HEK293T (cell line): ENCODE results near the gene SLC25A42.
"Not testable (repeated sequence)": the region's sequence is repeated elsewhere in the genome, so short reads cannot be mapped to it uniquely, and the experiment has no call there.

ENCODE experiments used
- CTCF ChIA-PET: fragments of 350-600 bp; formaldehyde crosslinking; extraction: SDS; loops from one replicate; lab custom pipeline; 2021; ENCODE audit warnings: antibody characterized with exemption, inconsistent platforms; lab: Yijun Ruan, JAX
- POLR2A ChIA-PET: fragments of 350-600 bp; formaldehyde crosslinking; extraction: SDS; loops from one replicate; lab custom pipeline; 2020; ENCODE audit warnings: antibody characterized with exemption, inconsistent platforms; lab: Yijun Ruan, JAX
- DNase-seq: peaks from one replicate; pipeline ENCODE4 v3.0.0; 2012; ENCODE audit warnings: mixed read lengths; ENCODE audit errors: extremely low spot score
- ARNT ChIP-seq: fragments of 450-650 bp; IDR thresholded peaks from 2 replicates; pipeline ENCODE4 v1.6.1; 2017; ENCODE audit warnings: mild to moderate bottlenecking
- BHLHE40 ChIP-seq: fragments of 450-650 bp; IDR thresholded peaks from 2 replicates; pipeline ENCODE4 v1.6.1; 2016; ENCODE audit warnings: mild to moderate bottlenecking, moderate library complexity, borderline replicate concordance
- CTBP1 ChIP-seq: fragments of 450-650 bp; IDR thresholded peaks from 2 replicates; pipeline ENCODE4 v1.6.1; 2016; ENCODE audit warnings: borderline replicate concordance
- ELF4 ChIP-seq: fragments of 450-650 bp; IDR thresholded peaks from 2 replicates; pipeline ENCODE4 v1.6.1; 2017; ENCODE audit warnings: antibody characterized with exemption
- FOXA1 ChIP-seq: fragments of 450-650 bp; IDR thresholded peaks from 2 replicates; pipeline ENCODE4 v1.6.1; 2016; ENCODE audit warnings: mild to moderate bottlenecking
- FOXK2 ChIP-seq: fragments of 450-650 bp; IDR thresholded peaks from 2 replicates; pipeline ENCODE4 v1.6.1; 2016; ENCODE audit warnings: mild to moderate bottlenecking
- FOXM1 ChIP-seq: fragments of 450-650 bp; IDR thresholded peaks from 2 replicates; pipeline ENCODE4 v1.6.1; 2017; ENCODE audit warnings: mild to moderate bottlenecking, borderline replicate concordance
- HDGF ChIP-seq: fragments of 450-650 bp; IDR thresholded peaks from 2 replicates; pipeline ENCODE4 v1.6.1; 2017; ENCODE audit warnings: antibody characterized with exemption, borderline replicate concordance
- L3MBTL2 ChIP-seq: fragments of 450-650 bp; conservative IDR thresholded peaks from 2 replicates; pipeline ENCODE4 v1.6.1; 2016; ENCODE audit warnings: mild to moderate bottlenecking
- LEF1 ChIP-seq: fragments of 450-650 bp; IDR thresholded peaks from 2 replicates; pipeline ENCODE4 v1.6.1; 2017; ENCODE audit warnings: mild to moderate bottlenecking, borderline replicate concordance
- NFRKB ChIP-seq: fragments of 450-650 bp; IDR thresholded peaks from 2 replicates; pipeline ENCODE4 v1.6.1; 2016; ENCODE audit warnings: mild to moderate bottlenecking, moderate library complexity
- SP1 ChIP-seq: fragments of 450-650 bp; IDR thresholded peaks from 2 replicates; pipeline ENCODE4 v1.6.1; 2017
- SUZ12 ChIP-seq: fragments of 450-650 bp; IDR thresholded peaks from 2 replicates; pipeline ENCODE4 v1.6.1; 2016; ENCODE audit warnings: mild to moderate bottlenecking
- TARDBP ChIP-seq: fragments of 450-650 bp; IDR thresholded peaks from 2 replicates; pipeline ENCODE4 v1.6.1; 2016
- ZNF384 ChIP-seq: fragments of 450-650 bp; IDR thresholded peaks from 2 replicates; pipeline ENCODE4 v1.6.1; 2016
- TF ChIP-seq, protein P1 (sequence below): fragments of 450-650 bp; IDR thresholded peaks from 2 replicates; pipeline ENCODE4 v1.6.1; 2016

The SLC25A42 gene

DNA sequence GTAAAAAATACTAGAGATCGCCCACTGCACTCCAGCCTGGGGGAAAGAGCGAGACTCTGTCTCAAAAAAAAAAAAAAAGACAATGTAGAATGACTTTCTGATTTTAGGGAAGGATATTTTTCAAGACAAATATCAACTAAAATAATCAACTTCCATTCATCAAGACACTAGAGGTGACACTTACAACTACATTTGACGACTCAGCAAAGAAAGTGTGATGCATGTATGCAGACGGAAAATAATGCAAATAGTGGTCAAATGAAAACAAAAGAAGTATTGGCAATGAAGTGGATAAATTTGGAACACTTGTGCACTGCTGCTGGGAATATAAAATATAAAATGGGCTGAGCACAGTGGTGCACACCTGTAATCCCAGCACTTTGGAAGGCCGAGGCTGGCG lies 62.3 kb downstream of the SLC25A42 start:
- no peak for DNase-seq
- TF ChIP-seq SP1 (no peak), ELF4 (no peak), FOXM1 (no peak), NFRKB (no peak), FOXK2 (no peak), ZNF384 (no peak), FOXA1 (no peak), ARNT (no peak), CTBP1 (no peak), L3MBTL2 (no peak), LEF1 (no peak), HDGF (no peak), BHLHE40 (no peak), TARDBP (no peak), SUZ12 (no peak)
- TF ChIP-seq, protein P1, sequence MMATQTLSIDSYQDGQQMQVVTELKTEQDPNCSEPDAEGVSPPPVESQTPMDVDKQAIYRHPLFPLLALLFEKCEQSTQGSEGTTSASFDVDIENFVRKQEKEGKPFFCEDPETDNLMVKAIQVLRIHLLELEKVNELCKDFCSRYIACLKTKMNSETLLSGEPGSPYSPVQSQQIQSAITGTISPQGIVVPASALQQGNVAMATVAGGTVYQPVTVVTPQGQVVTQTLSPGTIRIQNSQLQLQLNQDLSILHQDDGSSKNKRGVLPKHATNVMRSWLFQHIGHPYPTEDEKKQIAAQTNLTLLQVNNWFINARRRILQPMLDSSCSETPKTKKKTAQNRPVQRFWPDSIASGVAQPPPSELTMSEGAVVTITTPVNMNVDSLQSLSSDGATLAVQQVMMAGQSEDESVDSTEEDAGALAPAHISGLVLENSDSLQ = no peak
- ChIA-PET POLR2A (no interaction called here), CTCF (no interaction called here)

DNA sequence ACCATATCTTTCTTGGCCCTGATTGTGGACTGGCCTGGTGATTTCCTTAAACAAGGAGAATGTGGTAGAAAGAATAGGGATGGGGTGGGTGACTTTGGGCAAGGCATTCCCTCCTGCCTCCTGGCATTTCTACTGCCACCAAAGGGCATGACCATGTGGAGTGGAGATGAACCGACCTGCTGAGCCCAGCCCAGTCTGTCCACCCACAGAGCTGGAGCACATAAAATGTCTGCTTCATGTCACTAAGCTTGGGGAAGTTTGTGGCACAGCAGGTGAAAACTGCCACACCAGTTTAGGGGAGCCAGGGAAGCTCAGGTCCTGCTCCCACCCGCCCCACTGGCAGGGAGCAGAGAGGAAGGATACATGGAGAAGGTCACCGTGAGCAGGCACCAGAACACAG lies 68.2 kb downstream of the SLC25A42 start:
- DNase-seq = no peak
- TF ChIP-seq FOXK2 (no peak), HDGF (no peak), FOXM1 (no peak), ELF4 (no peak), ZNF384 (no peak), SP1 (no peak), CTBP1 (no peak)
- ChIA-PET CTCF (no interaction called here), POLR2A (no interaction called here)

GRCh38 chr19:19132912-19133311 lies 69.1 kb downstream of the SLC25A42 start:
- DNase-seq = no peak
- TF ChIP-seq NFRKB (no peak), BHLHE40 (no peak), TARDBP (no peak), ZNF384 (no peak), LEF1 (no peak), FOXK2 (no peak), FOXM1 (no peak), ELF4 (no peak), CTBP1 (no peak), ARNT (no peak), SP1 (no peak), L3MBTL2 (no peak), FOXA1 (no peak), SUZ12 (no peak), HDGF (no peak)
- TF ChIP-seq, protein P1 = no peak
- ChIA-PET CTCF (no interaction called here), POLR2A (no interaction called here)

DNA sequence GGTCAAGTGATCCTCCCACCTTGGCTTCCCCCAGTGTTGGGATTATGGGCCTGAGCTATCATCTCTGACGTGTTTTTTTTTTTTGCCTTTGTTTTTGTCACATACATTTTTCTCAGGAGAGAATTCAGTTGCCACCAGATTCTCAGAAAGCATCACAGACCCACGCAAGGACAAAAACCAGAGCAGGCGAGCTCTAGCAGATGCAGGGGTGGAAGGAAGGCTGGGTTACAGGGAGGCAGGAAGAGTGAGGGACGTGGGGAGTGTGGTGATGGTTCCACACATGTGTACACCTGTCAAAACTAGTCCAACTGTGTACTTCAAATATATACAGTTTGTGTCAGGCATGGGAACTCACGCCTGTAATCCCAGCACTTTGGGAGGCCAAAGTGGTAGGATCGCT lies 70.2 kb downstream of the SLC25A42 start:
- no peak for TF ChIP-seq CTBP1
- no peak for TF ChIP-seq L3MBTL2
- TF ChIP-seq LEF1 = no peak
- CTCF ChIA-PET = no interaction called here
- no peak for DNase-seq
- POLR2A ChIA-PET = no interaction called here

DNA sequence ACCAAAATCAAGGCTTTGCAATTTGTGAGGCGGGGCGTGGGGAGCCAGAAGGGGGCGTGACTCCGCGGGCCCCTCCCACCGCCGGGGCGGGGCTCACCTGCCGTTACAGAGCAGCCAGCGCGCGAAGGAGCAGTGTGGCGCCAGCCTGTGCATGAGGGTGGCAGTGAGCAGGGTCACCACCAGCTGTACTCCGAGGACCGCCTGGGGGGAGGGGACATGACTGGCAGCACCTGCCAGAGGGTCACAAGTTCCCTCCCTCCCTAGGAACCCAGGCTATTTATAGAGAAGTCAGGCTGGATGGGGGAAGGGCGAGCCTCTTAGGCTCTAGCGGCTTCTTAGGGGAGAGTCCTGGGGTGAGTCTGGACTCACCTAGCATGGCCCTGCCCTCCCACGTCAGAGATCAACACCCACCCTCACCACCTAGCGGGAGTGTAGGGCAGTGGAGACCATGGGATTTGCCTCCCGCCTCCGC lies 70.9 kb downstream of the SLC25A42 start:
- peak; percentile 70 for DNase-seq
- CTCF ChIA-PET = no interaction called here

DNA sequence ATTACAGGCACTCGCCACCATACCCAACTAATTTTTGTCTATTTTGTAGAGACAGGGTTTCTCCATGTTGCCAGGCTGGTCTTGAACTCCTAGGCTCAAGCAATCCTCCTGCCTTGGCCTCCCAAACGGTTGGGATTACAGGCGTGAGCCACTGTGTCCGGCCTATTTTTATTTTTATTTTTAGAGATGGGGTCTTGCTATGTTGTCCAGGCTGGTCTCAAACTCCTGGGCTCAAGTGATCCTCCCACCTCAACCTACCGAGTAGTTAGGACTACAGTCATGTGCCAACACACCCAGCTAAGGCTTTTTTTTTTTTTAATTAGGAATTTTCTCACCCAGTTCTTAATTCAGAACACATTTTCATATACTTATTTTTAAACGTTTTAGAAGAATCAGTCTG lies 71.9 kb downstream of the SLC25A42 start:
- POLR2A ChIA-PET = interaction anchor here (1.2 kb wide), 1 partner anchor 30 kb away, joined by 3 read pairs; no protein-coding TSS in a partner anchor
- CTCF ChIA-PET = interaction anchor here (0.8 kb wide), 1 partner anchor 61 kb away, joined by 3 read pairs; no protein-coding TSS in a partner anchor
- not testable (repeated sequence) for DNase-seq

More for the DNA sequence above, 70.9 kb downstream of the SLC25A42 start:
- TF ChIP-seq L3MBTL2 (0 out of 2 replicates have a peak, but pooled peaks have one; percentile 14), FOXM1 (no peak), LEF1 (no peak), SP1 (peak; percentile 56; the same call in 1 of the 2 replicates)
- TF ChIP-seq, protein P1 = 0 out of 2 replicates have a peak, but pooled peaks have one; percentile 20
- POLR2A ChIA-PET = interaction anchor here (1.2 kb wide), 1 partner anchor 29 kb away, joined by 3 read pairs; no protein-coding TSS in a partner anchor

GRCh38 chr19:19137556-19138108 lies 73.8 kb downstream of the SLC25A42 start:
- DNase-seq = no peak
- TF ChIP-seq LEF1 = no peak
- TF ChIP-seq CTBP1 = no peak
- TF ChIP-seq NFRKB = no peak
- no peak for TF ChIP-seq BHLHE40
- TF ChIP-seq TARDBP = no peak
- TF ChIP-seq FOXM1 = no peak
- CTCF ChIA-PET = no interaction called here
- POLR2A ChIA-PET = interaction anchor here (0.6 to 0.7 kb wide), 2 partner anchors 32 to 227 kb away, joined by 3 read pairs; no protein-coding TSS in a partner anchor
